ENCODE measurements around the gene PEAK1.
"Not testable (repeated sequence)": the region's sequence is repeated elsewhere in the genome, so short reads cannot be mapped to it uniquely, and the experiment has no call there.

PEAK1 gene

DNA sequence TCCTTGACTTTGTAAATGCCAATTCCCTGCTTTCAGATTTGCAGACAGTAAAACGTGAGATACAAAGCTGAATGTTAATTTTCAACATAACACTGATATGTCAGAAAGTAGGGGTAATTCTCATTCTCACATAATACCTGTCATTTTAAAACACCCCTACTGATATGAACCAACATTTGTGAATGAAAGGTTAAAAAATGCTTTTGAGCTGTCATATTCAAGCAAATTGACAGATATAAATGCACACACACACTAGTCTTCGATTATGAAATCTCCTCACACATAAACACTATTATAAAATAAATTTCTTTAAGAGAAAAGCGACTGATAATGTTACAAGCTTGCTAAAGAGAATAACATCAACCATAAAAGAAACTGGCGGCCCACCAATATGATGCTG, 128.8 kb downstream of the PEAK1 start:
- no peak for DNase-seq

- DNase-seq: no peak
These were observed 132.5 kb downstream of the PEAK1 start for GRCh38 chr15:77287385-77287784.

- no peak for DNase-seq
These were observed 134.6 kb downstream of the PEAK1 start for GRCh38 chr15:77285057-77285997.

GRCh38 chr15:77282333-77282732, 137.6 kb downstream of the PEAK1 start:
- DNase-seq: no peak

GRCh38 chr15:77276943-77277342, 143.0 kb downstream of the PEAK1 start:
- no peak for DNase-seq

GRCh38 chr15:77276096-77276495, 143.8 kb downstream of the PEAK1 start:
- no peak for DNase-seq

- DNase-seq: not testable (repeated sequence)
These were observed 146.8 kb downstream of the PEAK1 start for GRCh38 chr15:77273136-77273535.

DNA sequence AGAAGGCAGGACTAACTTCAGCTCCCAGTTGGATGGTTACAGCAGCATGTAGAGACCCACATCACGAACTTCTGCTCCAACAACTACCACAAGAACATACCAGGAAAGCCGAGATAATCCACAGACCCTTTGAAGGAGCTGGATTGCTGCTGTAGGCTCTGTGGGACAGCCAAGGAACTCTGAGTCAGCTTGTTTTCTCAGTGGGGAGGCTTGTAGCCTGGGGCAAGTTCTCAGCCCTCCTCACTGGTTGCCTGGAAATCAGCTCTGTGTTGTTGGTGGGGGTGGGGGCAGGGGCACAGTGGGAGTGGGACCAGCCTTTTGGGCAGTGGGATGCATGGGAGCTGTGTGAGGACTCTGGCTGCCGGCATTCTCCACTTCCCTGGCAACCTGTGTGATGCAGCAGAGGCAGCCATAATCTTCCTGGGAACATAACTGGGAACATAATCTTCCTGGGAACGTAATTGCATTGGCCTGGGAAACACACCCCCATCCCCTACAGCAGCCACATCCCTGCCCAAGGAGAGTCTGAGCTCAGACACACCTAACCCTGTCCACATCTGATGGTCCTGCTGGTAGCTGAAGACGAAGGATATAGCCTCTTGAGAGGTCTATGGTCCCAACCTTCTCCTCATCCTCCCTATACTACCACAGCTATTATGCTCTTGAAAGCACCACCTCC, 153.1 kb downstream of the PEAK1 start:
- DNase-seq: no peak

- no peak for DNase-seq
These were observed 164.5 kb downstream of the PEAK1 start for GRCh38 chr15:77255385-77255784.

GRCh38 chr15:77251662-77252061, 168.2 kb downstream of the PEAK1 start:
- DNase-seq: no peak

- DNase-seq: no peak
These were observed 172.8 kb downstream of the PEAK1 start for GRCh38 chr15:77247116-77247515.

DNA sequence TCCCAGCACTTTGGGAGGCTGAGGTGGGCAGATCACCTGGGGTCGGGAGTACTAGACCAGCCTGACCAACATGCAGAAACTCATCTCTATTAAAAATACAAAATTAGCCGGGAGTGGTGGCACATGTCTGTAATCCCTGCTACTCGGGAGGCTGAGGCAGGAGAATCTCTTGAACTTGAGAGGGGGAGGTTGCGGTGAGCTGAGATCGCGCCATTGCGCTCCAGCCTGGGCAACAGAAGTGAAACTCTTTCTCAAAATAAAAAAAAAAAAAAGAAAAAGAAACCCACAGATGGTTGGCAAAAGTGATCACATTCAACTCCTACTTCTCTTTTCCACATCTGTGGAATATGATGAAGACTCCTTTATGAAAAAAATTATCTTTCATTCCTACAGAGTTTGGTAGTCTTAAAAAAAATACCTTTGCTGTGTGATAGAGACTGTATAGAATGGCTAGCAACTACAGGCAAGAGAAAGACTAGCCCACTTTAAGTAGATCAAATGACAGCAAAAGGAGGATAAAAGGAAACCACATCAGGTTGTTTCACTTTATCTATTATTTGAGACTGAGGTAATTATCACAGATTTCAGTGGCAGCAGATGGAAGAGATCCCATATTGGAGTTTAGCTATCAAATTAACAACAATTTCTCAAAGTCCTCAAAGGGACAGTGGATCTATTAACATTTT, 176.0 kb downstream of the PEAK1 start:
- DNase-seq: no peak

DNA sequence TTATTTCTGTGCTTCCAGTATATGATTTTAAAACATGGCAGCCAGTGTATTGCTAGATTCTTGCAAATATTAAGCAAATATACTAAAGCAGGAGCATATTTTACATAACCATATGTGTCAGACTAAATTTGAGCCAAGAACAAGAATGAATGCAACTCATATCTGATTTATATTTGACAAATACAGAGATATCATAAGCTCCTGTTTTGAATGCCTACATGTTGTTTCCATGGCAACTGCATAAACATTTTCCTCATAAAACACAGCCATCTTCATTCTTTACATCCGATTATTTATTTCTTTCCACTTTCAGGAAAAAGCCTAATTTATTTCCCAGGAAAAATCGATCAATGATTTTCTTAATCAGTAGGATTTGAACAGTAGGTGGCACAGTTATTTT, 176.8 kb downstream of the PEAK1 start:
- no peak for DNase-seq

- no peak for DNase-seq
These were observed 179.9 kb downstream of the PEAK1 start for GRCh38 chr15:77239882-77240608.

DNA sequence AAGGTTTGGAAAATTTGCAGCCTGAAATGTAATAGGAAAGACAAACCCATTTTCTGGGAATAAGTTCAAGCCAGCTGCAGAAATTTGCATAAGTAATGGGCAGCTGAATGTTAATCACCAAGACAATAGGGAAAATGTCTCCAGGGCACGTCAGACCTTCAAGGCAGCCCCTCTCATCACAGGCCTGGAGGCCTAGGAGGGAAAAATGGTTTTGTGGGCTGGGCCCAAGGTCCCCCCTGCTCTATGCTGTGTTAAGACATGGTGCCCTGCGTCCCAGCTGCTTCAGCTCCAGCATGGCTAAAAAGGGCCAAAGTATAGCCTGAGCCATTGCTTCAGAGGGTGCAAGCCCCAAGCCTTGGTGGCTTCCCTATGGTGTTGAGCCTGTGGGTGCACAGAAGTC, 184.3 kb downstream of the PEAK1 start:
- DNase-seq: no peak

GRCh38 chr15:77228828-77229227, 191.1 kb downstream of the PEAK1 start:
- no peak for DNase-seq

DNA sequence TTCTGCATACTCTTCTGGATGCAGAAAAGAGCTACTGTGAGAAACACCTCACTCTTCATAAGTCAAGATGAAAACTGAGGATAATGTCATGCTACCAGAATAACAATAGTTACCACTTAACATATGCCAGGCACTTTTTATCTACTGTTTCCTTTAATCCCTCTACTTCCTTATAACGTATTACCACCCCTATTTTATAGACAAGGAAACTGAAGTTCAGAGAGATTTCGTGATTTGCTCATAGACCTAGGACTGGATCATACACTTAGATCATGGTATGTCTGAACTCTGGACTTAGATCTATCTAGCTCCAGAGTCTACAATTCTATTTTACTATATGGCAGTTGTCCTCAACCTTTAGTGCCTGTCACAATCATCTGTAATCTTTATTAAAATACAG, 193.3 kb downstream of the PEAK1 start:
- no peak for DNase-seq

DNA sequence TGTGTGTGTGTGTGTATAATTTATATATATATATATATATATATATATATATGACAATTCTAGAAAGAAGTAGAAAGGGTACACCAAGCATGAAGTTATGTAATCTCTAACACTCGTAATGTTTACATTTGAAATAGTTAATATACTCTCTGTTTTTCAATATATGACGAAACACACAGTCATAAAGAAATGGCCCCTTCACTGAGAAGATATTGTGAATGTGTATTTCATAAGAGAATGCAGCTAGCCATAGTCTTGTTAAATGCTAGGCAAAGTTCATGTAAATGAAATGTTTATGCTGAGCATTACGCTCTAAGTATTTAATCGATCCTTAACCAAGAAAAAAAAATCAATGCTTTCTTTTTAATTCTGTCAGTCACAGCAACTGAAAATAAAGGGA, 194.3 kb downstream of the PEAK1 start:
- no peak for DNase-seq

GRCh38 chr15:77225088-77225487, 194.8 kb downstream of the PEAK1 start:
- no peak for DNase-seq

DNA sequence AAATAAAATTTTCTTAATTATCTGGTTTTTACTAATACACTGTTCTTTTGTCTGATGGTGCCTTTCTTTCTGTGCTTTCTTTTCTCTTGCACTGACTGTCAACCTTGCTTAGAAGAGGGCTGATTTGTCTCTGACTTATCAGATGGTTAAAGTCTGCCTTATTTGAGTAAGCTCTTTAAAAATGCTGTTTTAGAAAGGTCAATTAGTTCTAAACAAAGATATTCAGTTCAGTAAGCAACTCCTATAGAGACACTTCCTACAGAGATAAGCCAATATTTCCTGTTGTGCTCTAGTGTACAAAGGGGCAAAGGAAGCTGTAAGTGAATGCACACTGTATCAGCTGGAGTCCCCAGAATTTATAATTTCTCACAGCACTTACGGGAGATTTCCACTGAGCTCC, 195.6 kb downstream of the PEAK1 start:
- no peak for DNase-seq

DNA sequence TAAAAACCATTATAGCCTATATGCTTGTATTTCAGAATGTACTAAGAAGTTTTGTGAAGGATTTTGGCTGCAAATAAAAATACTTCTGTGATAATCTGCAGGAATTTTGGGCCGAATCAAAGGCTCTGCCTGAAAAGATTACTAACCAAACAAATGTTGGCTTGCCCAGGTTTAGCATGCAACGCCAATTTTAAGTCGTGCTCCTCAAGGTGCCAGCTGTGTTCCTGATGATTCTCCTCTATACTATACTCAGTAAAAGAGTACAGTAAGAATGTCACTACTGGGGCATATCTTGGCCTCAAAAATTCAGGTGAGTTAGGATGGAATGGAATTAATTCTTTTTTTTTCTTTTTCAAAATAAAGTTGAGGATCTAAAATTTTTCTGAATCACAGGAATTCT, 198.2 kb downstream of the PEAK1 start:
- DNase-seq: no peak

- no peak for DNase-seq
These were observed 198.7 kb downstream of the PEAK1 start for GRCh38 chr15:77221174-77221573.

- no peak for DNase-seq
These were observed 200.1 kb downstream of the PEAK1 start for GRCh38 chr15:77219841-77220240.

Data from CD4-positive, alpha-beta T cell treated with Interleukin-15 for 1 hour (primary cell).